Occipital lobe (tissue), 2 donors: ENCODE results near the gene HCFC1. TPM values are rescaled to one million over a fixed set of nuclear protein-coding genes. Genes with fewer than 3 reads are reported as not detected.
A peak's percentile ranks its signal among the peaks of the same experiment; 100 is the strongest.

Experiments used
- DNase-seq: peaks from one replicate; lab custom pipeline; 2025; lab: John Stamatoyannopoulos, UW
- total RNA-seq: library from RNA; depleted of rRNA; stranded (reverse); fragments of >200 nt; gene quantifications from one replicate; pipeline ENCODE4 v1.2.3, GENCODE V29; 2014

The HCFC1 gene
- total RNA-seq, 1 donor from 2014 or later = 12.6 TPM

DNA sequence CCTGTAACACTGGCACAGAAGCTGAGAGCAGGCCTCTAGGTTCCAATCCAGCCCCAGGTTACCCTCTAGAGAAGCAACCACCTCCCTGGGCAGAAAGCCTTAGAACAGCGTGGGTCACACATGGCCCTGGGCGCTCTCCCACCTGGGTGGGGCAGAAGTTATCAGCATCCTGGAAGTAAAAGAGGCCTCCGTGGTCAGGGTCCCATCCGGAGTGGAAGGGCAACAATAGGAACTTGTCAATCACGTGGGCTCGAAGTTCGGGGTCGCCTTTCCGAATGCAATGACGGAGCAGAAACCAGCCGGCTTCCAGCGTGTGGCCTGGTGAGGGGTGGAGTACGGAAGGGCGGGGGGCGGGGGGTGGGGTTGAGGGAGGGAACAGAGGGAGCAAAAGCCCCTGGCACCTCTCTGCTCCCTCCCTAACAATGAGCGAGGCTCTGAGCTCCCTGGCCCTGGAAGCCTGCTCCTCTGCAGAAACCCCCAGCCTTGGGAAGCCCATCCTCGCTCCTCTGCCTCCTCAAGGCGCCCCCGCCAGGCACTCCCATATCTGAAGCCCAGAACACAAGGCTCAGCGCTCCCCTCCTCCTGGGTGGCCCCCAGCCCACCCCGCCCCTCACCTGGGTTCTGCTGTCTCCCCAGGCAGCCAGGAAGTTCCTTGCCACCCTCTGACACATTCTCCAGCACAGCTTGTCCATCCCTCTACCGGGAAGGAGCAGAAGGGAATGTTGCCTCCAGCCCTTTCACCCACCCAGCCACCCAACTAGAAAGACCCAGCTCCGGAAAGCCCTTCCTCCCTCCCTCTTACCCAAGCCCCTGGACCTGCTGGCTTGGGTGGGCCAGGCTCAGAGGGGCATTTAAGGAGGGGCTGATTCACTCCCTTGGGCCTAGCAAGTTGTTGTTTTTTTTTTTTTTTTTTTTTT, 30.0 kb downstream of the HCFC1 start:
- no peak for DNase-seq

DNA sequence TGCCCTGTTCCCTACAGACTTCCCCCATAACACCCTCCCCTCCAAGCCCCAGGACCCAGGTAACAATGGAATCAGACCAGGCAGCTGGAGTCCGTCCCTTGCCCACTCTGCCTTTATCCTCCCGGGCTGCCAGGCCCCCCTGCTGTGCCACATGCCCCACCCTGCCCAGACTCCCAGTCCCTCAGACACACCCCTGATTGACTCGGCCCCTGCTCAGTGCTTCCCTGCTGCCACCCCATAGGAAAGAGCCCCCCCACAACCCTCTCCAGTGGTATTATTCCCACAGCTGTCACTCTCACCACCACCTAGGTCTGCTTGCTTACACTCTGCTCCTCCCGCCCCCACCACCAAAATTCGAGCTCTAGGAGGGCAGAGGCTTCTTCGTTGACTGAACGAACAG, 32.0 kb downstream of the HCFC1 start:
- no peak for DNase-seq

DNA sequence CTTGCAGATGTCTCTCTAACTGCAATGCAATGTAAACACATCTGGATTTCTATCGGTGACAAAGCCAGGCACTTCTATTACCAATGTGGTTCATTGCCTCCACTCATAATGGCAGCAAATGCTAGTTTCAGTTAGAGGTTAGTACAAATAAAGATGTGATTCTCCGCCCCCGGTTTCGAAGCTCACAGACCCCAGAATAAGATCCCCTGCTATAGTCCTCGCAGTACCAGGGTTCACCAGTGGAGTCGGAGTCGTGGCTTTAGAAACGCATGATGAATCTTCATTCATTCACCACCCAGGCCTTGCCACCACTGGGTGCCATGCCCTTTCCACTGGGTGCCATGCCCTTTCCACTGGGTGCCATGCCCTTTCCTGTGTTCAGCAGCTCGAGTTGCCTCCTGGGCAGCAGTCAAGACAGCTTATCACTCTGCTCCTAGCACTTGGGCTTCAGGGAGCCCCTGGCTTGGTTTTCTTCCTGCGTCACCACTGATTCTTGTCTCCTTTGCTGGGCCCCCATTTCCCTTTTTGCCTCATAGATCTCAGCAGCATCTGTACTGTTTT, 33.3 kb downstream of the HCFC1 start:
- DNase-seq = no peak

DNA sequence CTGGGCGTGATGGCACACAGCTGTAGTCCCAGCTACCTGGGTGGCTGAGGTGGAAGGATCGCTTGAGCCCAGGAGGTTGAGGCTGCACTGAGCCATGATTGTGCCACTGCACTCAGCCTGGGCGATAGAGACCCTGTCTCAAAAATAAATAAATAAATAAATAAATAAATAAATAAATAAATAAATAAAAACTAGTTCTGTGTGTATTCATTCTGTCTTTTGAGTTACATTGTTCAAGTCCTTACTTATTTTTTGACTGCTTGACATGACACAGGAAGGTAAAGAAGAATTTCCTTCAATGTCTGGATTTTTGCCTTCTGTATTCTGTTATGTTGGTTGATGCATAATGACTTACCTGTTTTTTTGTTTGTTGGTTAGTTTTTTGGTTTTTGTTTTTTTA, 34.6 kb downstream of the HCFC1 start:
- DNase-seq = no peak

DNA sequence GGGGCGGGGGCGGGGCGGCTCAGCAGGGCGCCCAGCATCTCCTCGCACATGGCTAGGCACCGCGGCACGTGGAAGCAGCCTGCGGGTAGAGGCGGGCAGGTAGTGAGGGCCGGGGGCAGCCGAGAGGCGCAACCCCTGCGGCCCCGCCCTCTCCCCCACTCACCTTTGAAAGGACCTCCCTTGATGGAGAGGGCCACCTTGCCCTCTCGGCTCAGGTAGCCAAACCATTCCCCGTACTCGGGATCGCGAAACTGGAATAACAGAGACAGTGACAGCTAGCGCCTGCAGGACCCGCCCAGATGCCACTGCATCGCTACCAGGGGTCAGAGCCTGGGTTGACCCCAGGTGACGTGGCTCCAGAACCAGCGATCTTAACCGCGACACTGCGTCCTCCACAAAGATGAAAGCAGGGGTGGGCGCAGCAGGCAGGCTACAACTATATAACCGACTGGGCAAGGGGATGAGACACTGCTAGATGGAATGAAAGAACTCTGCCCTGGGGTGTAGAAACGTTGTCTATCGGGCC, 36.2 kb downstream of the HCFC1 start:
- no peak for DNase-seq

DNA sequence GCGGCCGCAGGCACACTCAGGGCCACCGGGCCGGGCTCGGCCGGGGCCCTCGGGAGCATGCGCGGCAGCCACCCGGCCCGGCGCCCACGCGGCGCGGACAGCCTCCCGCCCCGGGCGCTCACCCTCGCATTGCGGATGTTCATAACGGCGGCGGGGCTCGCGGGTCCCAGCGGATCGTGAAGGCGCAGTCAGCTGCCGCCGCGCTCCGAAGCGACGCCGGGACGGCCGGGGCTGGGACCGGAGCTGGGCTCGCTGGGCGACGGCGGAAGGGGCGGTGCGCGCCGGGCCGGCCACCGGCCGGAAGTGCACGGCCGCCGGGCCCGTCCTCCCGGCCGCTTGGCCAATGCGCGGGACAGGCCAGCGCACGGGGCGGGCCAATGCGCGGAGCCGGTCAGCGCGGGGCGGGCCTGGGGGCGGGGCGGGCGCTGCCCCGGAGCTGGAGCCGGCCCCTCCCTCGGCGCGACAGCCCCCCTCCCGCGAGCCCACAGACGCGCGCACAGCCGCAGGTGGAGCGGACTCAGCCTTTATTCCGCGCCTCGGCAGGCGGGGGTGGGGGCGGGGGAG, 36.8 kb downstream of the HCFC1 start, which contains the start of gene NAA10:
NAA10 (minus strand) TSS at position 276 of the 564 bp plus-strand sequence; CDS start at position 143, 133 bp downstream.
- peak; percentile 61 for DNase-seq

DNA sequence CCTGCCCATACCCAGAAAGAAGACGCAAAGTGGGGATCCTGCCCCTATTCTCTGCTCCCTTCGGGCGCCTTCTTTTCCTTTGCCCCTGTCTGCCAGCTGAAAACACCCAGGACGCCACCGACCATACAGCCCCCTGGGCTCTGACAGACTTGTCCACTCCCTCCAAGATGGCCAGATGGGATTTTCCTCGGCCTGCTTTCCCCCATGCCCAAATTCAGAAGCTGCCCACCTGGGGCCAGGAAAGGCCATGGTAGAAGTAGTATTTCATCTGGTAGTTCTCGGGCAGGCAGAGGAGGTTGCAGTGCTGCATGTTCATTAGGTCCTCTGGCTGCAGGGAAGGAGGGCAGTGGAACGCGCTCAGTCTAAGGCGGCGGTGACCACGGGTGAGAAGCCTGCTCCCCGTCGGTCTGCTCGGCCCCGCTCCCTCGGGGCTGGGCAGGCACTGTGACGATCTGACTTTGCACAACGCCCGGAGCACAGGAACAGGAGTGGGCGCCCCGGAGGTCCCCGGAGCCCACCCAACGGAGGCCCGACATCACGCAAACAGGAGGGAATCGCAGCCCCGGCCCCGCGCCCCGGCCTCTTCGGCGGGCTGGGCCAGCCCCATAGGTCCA, 37.4 kb downstream of the HCFC1 start:
- no peak for DNase-seq

DNA sequence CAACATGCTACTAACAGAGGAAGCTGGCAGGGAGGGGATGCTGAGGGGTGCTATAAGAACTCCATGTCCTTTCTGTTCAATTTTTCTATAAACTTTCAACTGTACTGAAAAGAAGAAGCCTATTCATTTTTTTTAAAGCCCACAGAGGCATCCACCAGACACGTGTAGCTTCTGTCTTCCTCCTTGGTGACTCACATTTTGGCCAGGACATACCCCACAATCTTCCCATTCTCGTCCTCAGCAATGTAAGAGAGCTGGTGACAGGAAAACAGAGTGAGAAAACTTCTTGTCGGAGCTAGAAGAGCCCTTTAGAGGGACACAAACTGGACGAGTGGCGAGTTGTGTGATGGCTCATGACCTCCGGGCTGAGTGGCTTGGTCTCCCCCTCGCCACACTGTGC, 37.9 kb downstream of the HCFC1 start:
- no peak for DNase-seq

DNA sequence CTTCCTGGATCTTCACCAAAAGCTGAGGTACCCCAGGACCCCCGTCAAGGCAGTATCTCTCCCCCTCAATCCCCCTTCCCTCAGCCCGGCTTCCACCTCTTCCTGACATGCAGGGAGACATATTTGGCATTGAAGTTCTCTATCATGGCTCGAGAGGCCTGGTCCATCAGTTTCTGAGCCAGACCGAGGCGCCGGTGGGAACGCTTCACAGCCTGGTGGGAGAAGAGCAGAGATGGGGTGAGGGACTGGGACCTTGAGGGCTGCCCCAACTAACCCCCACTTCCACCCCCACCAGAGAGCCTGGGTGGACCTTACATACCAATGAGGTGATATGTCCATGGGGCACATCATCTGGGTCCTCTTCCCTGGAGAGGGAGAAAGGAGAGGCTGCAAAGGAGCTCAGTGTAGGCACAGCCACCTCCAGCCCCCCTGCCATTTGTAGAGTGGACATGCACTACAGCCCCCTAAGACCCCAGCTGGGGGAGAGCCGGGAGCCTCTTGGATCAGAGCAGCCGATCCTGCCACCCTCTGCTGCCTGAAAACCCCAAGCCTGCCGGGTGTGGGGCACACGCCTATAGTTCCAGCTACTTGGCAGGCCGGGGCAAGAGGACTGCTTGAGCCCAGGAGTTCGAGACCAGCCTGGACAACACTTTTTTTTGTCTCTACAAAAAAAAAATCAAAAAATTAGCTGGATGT, 39.2 kb downstream of the HCFC1 start:
- no peak for DNase-seq

DNA sequence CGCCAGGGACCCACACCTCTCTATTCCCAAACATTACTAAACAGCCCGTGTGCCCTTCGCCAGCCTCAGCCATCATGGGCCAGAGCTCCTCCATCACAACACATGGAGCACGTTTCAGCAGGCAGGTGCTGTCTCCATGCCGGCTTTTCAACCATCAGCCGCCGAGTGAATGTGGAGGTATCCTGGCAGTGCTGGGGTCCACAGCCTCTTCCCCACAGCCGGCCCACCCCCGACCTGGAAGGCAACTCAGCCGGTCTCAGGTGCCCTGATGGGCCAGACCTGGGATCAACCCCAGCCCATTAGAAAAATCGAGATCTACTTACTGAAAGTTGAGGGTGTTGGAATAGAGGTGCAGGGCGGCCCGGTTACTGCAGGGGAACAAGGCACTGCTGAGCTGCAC, 39.9 kb downstream of the HCFC1 start:
- DNase-seq = no peak

DNA sequence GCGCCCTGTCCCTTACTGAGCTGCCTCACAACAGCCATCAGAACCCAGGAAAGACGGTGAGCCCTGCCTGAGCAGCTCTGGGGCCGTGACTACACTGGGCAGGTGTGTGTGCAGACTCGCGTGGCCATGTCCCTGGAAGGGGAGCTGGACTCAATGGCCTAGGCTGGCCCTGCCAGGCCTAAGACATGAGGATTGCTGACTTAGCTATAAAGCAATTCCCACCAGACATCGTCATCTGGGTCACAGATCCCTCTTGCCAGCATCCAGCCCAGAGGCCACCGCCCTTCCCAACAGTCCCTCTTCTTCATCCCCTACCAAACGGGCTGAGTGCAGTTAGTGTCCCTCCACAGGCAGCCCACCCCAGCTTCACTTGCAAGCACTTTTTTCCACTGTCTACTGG, 40.5 kb downstream of the HCFC1 start:
- no peak for DNase-seq

DNA sequence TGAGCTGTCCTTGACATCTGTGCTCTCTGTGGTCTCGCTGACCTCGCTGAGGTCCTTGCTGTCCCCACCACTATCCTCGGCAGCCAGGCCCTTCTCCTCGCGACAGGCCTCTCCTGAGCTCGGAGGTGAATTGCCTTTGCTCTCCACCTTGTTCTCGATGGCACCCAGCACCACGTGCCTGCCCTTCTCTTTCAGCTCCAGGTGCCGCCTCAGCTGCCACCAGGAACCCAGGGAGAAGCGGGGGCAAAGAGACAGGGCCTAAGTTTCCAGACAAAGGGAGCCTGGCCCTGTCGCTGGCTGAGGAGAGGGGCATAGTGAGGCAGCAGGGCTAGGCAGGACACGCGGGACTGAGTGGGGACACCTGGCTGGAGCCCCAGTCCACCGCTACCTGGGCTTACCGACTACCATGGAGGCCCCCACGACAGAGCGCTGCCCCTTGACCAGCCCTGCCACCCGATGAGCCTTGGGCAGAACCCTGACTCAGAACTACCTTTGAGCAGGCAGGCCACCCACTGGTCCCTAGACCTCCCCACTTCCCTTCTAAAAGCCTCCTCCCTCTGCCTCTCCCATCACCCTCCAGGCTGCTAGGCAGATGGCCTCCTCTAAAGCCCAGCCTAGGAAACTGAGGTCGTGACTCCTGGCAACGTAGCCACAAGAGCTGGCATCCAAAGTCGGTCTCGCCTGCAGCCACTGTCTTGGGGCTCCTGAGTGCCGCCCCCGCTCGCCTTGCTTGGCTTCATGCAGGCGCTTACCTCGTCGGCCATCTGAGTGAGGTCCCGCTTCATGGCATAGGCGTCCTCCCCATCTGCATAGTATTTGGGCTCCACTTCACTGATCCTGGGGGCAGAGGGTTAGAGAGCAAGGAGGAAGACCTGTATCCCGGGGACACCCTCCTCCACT, 41.4 kb downstream of the HCFC1 start:
- DNase-seq = no peak

DNA sequence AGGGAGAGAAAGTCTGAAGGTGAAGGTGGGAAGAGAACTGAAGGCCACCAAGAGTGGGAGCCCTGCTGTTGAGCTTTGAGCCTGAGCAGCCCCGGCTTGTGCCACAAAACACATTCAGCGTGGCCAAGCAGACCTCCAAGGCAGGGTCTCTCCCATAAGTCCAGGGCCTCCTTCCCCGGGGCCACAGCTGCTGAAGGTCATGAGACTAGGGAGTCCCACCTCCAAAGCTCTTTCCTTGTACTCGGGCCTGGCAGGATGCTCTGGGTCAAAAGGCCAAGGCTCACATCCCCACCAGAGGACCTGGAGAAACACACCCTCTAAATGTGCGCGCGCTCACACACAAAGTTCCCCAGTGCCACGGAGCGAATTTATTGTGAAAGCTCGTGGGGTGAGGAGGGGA, 42.0 kb downstream of the HCFC1 start:
- no peak for DNase-seq

DNA sequence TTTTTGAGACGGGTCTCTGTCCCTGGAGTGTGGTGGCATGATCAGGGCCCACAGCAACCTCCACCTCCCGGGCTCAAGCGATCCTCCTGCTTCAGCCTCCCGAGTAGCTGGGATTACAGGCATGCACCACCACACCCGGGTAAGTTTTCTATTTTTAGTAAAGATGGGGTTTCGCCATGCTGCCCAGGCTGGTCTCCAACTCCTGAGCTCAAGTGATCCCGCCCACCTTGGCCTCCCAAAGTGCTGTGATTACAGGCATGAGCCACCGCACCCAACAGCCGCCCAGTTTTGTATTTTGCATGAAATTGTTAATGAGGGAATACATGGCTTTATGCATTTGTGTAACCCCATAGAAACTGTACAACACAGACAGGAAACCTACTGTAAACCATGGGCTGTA, 42.8 kb downstream of the HCFC1 start:
- no peak for DNase-seq

DNA sequence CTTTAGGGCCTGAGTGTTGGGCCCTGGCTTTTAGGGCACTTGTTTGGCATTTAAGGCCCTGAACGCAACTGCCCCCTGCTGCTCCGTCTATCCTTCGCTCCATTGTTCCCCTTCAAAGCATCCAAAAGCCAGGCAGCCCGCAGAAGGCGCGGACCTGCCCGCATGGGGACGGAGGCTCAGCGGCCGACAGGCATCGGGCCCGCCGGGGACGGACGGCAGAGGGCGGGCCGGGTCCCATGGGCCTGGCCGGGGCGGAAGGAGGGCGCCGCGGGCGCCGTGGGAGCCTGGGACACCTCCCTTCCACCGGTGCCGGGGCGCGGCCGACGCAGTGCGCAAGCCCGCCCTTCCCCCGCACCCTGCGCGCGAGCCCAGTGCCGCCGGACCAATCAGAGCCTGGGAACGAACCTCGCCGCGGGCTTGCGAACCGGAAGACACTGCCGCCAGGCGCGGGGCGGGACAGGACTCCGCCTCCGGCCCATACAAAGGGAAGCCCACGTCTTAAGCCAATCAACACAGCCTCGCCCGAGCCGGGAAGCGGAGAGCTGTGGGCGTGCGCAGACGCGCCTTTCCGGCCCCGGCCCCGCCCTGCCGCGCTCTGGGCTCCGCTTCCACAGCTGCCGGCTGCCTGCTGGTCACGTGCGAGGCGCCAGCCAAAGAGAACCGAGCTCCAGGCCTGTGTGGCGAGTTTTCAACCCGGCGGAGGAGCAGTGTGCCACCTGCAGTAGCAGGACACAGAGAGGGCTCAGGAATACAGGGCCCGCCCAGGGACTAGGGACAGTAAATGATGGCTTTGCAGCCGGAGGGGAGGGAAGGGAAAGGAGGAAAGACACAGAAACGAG, 43.5 kb downstream of the HCFC1 start:
- DNase-seq = peak; percentile 92

DNA sequence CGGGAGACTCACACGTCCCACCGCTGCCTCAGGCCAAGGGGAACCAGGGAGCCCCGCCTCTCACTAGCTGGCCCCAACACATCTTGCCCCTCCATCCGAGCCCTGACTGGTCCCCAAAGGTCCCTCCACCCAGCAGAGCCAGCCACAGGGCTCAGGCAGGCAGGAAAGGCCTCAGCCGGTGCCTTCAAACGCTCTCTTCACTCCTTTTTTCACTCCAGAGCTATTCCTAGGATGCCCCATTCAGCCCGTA, 44.0 kb downstream of the HCFC1 start:
- no peak for DNase-seq

DNA sequence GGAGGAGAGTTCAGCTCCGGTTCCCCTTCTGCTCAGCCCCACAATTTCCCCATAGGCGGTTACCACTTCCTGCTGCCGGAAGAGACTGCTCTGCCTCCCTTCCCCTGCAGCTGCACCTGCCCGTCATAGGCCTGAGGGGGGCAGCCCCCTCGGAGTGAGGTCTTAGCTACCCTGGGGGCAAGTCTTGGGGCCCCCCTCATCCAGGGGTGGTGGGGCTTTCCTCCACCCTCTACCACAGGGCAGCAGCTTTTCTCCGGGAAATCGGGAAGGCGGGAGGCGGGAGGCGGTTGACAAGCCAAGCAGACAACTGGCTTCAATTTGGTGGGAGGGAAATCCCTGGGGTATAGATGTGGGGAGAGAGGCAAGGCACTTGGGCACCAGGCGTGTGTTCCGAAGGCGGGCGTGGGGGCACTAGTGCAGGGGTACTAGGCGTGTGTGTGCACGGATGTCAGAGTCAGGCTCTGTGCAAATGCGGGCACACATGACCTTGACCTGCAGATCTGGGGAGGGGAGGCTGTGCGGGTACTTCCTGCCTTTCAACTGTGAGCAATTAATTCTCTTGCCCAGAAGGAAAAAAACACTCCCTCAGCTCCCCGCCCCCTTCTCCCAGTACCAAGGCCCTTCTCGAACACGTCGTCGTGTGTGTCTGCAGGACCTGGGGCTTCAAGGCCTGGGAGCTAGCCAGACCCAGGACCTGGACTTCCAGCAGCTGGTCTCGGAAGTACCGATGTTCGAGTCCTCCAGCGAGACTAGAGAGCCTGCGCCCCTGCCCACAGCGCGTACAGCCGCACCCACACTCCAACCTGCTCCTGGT, 44.6 kb downstream of the HCFC1 start:
- no peak for DNase-seq

DNA sequence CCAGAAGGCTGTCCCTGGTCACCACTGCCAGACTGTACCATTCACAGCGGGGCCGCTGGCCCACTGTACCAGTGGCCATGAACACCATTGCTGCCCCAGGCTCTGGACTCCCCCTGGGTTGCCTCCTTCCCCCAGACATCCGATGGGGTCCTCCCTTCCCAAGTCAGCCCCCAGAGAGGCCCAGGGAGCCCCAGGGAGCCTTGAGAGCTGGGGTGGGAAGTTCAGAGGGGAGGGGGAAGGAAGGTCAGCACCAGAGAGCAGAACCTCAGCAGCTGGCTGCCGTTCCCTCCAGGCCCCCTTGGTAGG, 45.1 kb downstream of the HCFC1 start:
- DNase-seq = no peak
